Liver (tissue), 9 donors: ENCODE data around the gene NAV2. TPM values are rescaled to one million over a fixed set of nuclear protein-coding genes. Genes with fewer than 3 reads are reported as not detected.

Experiments used
- DNase-seq: peaks from one replicate; pipeline ENCODE4 v3.0.0-alpha.2; 2017; ENCODE audit warnings: low spot score
- H3K27ac ChIP-seq, 2 donors: one replicate each; pipeline ENCODE4 v1.7.0; 2013; ENCODE audit warnings: inconsistent platforms in 2 of 2, low read length in 2 of 2, control low read depth in 1 of 2, low read depth in 1 of 2, mild to moderate bottlenecking in 1 of 2
- H3K27me3 ChIP-seq, 4 donors: one replicate each; pipeline versions ENCODE4 v1.6.1 to v1.7.0; 2013; ENCODE audit warnings: low read length in 3 of 4, inconsistent platforms in 1 of 4, mild to moderate bottlenecking in 1 of 4, moderate library complexity in 1 of 4; ENCODE audit not compliant: control insufficient read depth in 4 of 4, insufficient read depth in 4 of 4
- H3K36me3 ChIP-seq, 4 donors: one replicate each; pipeline versions ENCODE4 v1.6.1 to v1.7.0; 2013; ENCODE audit warnings: low read length in 3 of 4, mild to moderate bottlenecking in 3 of 4, low read depth in 1 of 4, moderate library complexity in 1 of 4; ENCODE audit not compliant: control insufficient read depth in 4 of 4, insufficient read depth in 3 of 4
- H3K4me1 ChIP-seq, 4 donors: one replicate each; pipeline versions ENCODE4 v1.6.1 to v1.7.0; 2013; ENCODE audit warnings: low read length in 3 of 4, mild to moderate bottlenecking in 3 of 4, moderate library complexity in 1 of 4; ENCODE audit not compliant: control insufficient read depth in 4 of 4, insufficient read depth in 4 of 4
- H3K4me3 ChIP-seq, 3 donors: one replicate each; pipeline versions ENCODE4 v1.6.1 to v1.7.0; 2013; ENCODE audit warnings: low read length in 3 of 3, control low read depth in 1 of 3, low read depth in 1 of 3, mild to moderate bottlenecking in 1 of 3
- H3K9ac ChIP-seq, 2 donors: one replicate each; pipeline ENCODE4 v1.7.0; 2013; ENCODE audit warnings: low read length in 2 of 2, mild to moderate bottlenecking in 2 of 2, moderate library complexity in 2 of 2, control low read depth in 1 of 2, low read depth in 1 of 2
- H3K9me3 ChIP-seq, 4 donors: one replicate each; pipeline versions ENCODE4 v1.6.1 to v1.7.0; 2013; ENCODE audit warnings: low read length in 3 of 4; ENCODE audit not compliant: control insufficient read depth in 4 of 4
- ATF3 ChIP-seq: IDR thresholded peaks from 2 replicates; pipeline ENCODE4 v1.6.1; 2016; ENCODE audit warnings: antibody characterized with exemption
- CTCF ChIP-seq: fragments of 150-350 bp; IDR thresholded peaks from 2 replicates; pipeline ENCODE4 v1.5.1; 2017; ENCODE audit warnings: improper control_type of control experiment, low read depth, low read length; ENCODE audit not compliant: missing input control
- EGR1 ChIP-seq, 2 donors: IDR thresholded peaks; 2 replicates each; pipeline ENCODE4 v1.6.1; 2016 to 2018; ENCODE audit warnings: antibody characterized with exemption in 2 of 2, low read depth in 2 of 2
- FOXA1 ChIP-seq: IDR thresholded peaks from 2 replicates; pipeline ENCODE4 v1.6.1; 2016; ENCODE audit warnings: antibody characterized with exemption
- FOXA2 ChIP-seq: IDR thresholded peaks from 2 replicates; pipeline ENCODE4 v1.6.1; 2016; ENCODE audit warnings: antibody characterized with exemption
- GABPA ChIP-seq, 2 donors: IDR thresholded peaks in 1 of 2; conservative IDR thresholded peaks in 1 of 2; 2 replicates each; pipeline ENCODE4 v1.6.1; 2016; ENCODE audit warnings: antibody characterized with exemption in 2 of 2, mild to moderate bottlenecking in 1 of 2, moderate library complexity in 1 of 2
- HNF4A ChIP-seq, 2 donors: conservative IDR thresholded peaks; 2 replicates each; pipeline ENCODE4 v1.6.1; 2016; ENCODE audit warnings: antibody characterized with exemption in 2 of 2, mild to moderate bottlenecking in 2 of 2
- HNF4G ChIP-seq: IDR thresholded peaks from 2 replicates; pipeline ENCODE4 v1.6.1; 2016; ENCODE audit warnings: antibody characterized with exemption
- JUND ChIP-seq, 2 donors: IDR thresholded peaks; 2 replicates each; pipeline ENCODE4 v1.6.1; 2016; ENCODE audit warnings: antibody characterized with exemption in 2 of 2
- NR2F2 ChIP-seq: IDR thresholded peaks from 2 replicates; pipeline ENCODE4 v1.6.1; 2016; ENCODE audit warnings: antibody characterized with exemption
- REST ChIP-seq: IDR thresholded peaks from 2 replicates; pipeline ENCODE4 v1.6.1; 2016; ENCODE audit warnings: antibody characterized with exemption, mild to moderate bottlenecking
- SP1 ChIP-seq: IDR thresholded peaks from 2 replicates; pipeline ENCODE4 v1.6.1; 2018; ENCODE audit warnings: antibody characterized with exemption, mild to moderate bottlenecking
- TAF1 ChIP-seq: conservative IDR thresholded peaks from 2 replicates; pipeline ENCODE4 v1.6.1; 2016; ENCODE audit warnings: antibody characterized with exemption, mild to moderate bottlenecking
- ZBTB33 ChIP-seq: IDR thresholded peaks from 2 replicates; pipeline ENCODE4 v1.6.1; 2016; ENCODE audit warnings: antibody characterized with exemption
- WGBS: extraction: QIAGEN DNeasy Blood & Tissue Kit; methylation state at CpG from one replicate; pipeline ENCODE4 v1.1.7; 2013; 5-methylcytosine and 5-hydroxymethylcytosine counted together
- polyA plus RNA-seq, 2 donors: library from polyadenylated mRNA; stranded (reverse) in 1 of 2; unstranded in 1 of 2; fragments of 200-250 nt in 1 of 2; fragments of >200 nt in 1 of 2; fragmentation: Nextera tagmentation in 1 of 2; extraction: Ambion mirVana in 1 of 2; gene quantifications; one replicate each; pipeline versions ENCODE4 v1.2.1 to v1.2.3, GENCODE V29; 2013 to 2015
- total RNA-seq, 2 donors: library from RNA; depleted of rRNA; stranded (reverse); fragments of >200 nt; gene quantifications; one replicate each; pipeline ENCODE4 v1.2.3, GENCODE V29; 2014
- donor health status: healthy.
- donor health status: healthy.
- donor health status: healthy.
- donor health status: healthy.
- donor health status: healthy.

NAV2 gene
- total and polyA plus RNA-seq, 4 donors = 6.3 to 20.5 (median 11.6) TPM

GRCh38 chr11:20014067-20014402 is 301.4 kb downstream of the NAV2 start:
- H3K36me3 ChIP-seq = no peaks in the 10 kb centered on the region
- DNase-seq = no peak
- H3K4me1 ChIP-seq = peaks cover 10 to 32% (median 20%) of the 10 kb centered on the region in 4 donors
- H3K27me3 ChIP-seq = no peaks in the 10 kb centered on the region
- no peak overlapping the region for H3K9ac ChIP-seq
- no peak for TF ChIP-seq REST
- no peak for TF ChIP-seq ZBTB33
- no peak for TF ChIP-seq GABPA (IDR thresholded peaks at IDR 0.05 in 1 of 2, conservative IDR thresholded peaks at IDR 0.05 in 1 of 2)
- no peak for TF ChIP-seq EGR1 (IDR thresholded peaks at IDR 0.05; ENCODE audit: low read depth in 2 of 2)
- TF ChIP-seq FOXA2 = no peak
- no peak for TF ChIP-seq HNF4G
- H3K27ac ChIP-seq = peak overlapping the region; percentile 56 to 70
- 39% methylated on average over 2 of the region's 2 CpGs for WGBS
- H3K9me3 ChIP-seq = no peaks in the 10 kb centered on the region
- H3K4me3 ChIP-seq = no peak overlapping the region

GRCh38 chr11:20015101-20015500 is 302.5 kb downstream of the NAV2 start:
- H3K9ac ChIP-seq = no peak overlapping the region
- H3K36me3 ChIP-seq = no peaks in the 10 kb centered on the region
- no peak for DNase-seq
- TF ChIP-seq SP1 (no peak), GABPA (IDR thresholded peaks at IDR 0.05 in 1 of 2, conservative IDR thresholded peaks at IDR 0.05 in 1 of 2) (no peak), ATF3 (no peak), HNF4A (conservative IDR thresholded peaks at IDR 0.05) (no peak), CTCF (no peak), FOXA1 (no peak), NR2F2 (no peak), ZBTB33 (no peak), JUND (IDR thresholded peaks at IDR 0.05) (no peak), HNF4G (no peak), TAF1 (no peak), FOXA2 (no peak)
- H3K4me3 ChIP-seq = no peak overlapping the region
- H3K4me1 ChIP-seq = peaks cover 11 to 38% (median 22%) of the 10 kb centered on the region in 4 donors
- H3K27me3 ChIP-seq = no peaks in the 10 kb centered on the region
- H3K27ac ChIP-seq = peak overlapping the region; percentile 11 to 27
- no peaks in the 10 kb centered on the region for H3K9me3 ChIP-seq
- 97% methylated on average over 3 of the region's 3 CpGs for WGBS
